NCI-H2227 (cell line): ENCODE data around the gene TANGO6.

Experiments
- DNase-seq: peaks from one replicate; lab custom pipeline; 2025; ENCODE audit not compliant: unreplicated experiment; lab: John Stamatoyannopoulos, UW

Gene TANGO6

GRCh38 chr16:69088684-69089083 is 245.4 kb downstream of the TANGO6 start:
- no peak for DNase-seq

GRCh38 chr16:69089091-69089910 is 246.0 kb downstream of the TANGO6 start:
- peak; percentile 49 for DNase-seq

GRCh38 chr16:69093974-69094373 is 250.6 kb downstream of the TANGO6 start:
- peak; percentile 22 for DNase-seq

GRCh38 chr16:69094501-69094900 is 251.2 kb downstream of the TANGO6 start:
- no peak for DNase-seq

- no peak for DNase-seq
Measured at GRCh38 chr16:69095193-69095592, 251.9 kb downstream of the TANGO6 start.

- peak; percentile 29 for DNase-seq
Measured at GRCh38 chr16:69100071-69100691, 256.9 kb downstream of the TANGO6 start.

GRCh38 chr16:69105501-69106361 is 262.4 kb downstream of the TANGO6 start, which contains the start of gene HAS3:
TSS of gene HAS3 (plus strand) at chr16:69105653. CDS start at chr16:69109396, 3,743 bp downstream.
- DNase-seq, result peak; percentile 76

- DNase-seq, result peak; percentile 48
Measured at GRCh38 chr16:69106491-69107315, 263.4 kb downstream of the TANGO6 start.

- peak; percentile 33 for DNase-seq
Measured at GRCh38 chr16:69107316-69107962, 264.1 kb downstream of the TANGO6 start.

- DNase-seq, result peak; percentile 17
Measured at GRCh38 chr16:69108064-69108904, 265.0 kb downstream of the TANGO6 start.

GRCh38 chr16:69108905-69109252 is 265.5 kb downstream of the TANGO6 start:
- no peak for DNase-seq

GRCh38 chr16:69109486-69110270 is 266.3 kb downstream of the TANGO6 start:
- no peak for DNase-seq

- DNase-seq, result no peak
Measured at GRCh38 chr16:69110406-69110805, 267.1 kb downstream of the TANGO6 start.

GRCh38 chr16:69111216-69111875 is 268.0 kb downstream of the TANGO6 start:
- DNase-seq, result no peak

- DNase-seq, result no peak
Measured at GRCh38 chr16:69111876-69112230, 268.5 kb downstream of the TANGO6 start.

- DNase-seq, result peak; percentile 31
Measured at GRCh38 chr16:69112285-69113129, 269.2 kb downstream of the TANGO6 start.

GRCh38 chr16:69113216-69113615 is 269.9 kb downstream of the TANGO6 start:
- no peak for DNase-seq
